HG03565 (cell line): ENCODE results near the gene LZTS2.

Experiments
- ATAC-seq: cut with Tn5 transposase; IDR thresholded peaks from one replicate; pipeline ENCODE4 v1.9.1; 2021; ENCODE audit warnings: mild to moderate bottlenecking, moderate library complexity; ENCODE audit not compliant: unreplicated experiment

Gene LZTS2

DNA sequence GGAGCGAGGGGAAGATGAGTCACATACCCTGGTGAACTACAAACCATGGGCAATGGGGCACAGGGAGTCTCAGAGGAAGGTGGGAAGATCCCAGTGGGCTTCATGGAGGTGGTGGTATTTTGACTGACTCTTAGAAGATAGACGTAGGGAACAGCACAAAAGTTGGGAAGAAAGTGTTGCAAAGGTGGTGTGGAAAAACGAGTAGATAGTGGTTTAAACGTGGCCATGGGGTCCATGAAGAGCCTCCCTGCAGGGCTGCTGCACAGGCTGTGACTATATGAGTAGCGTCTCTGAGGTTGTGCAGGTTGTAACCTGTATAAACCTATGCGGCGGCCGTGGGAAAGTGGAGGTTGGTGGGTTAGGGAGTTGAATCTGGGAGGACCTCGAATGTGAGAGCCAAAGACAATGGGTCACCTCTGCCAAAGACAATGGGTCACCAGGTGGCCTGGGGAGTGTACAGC, 13.8 kb downstream of the LZTS2 start:
- ATAC-seq = no peak

GRCh38 chr10:101014230-101014884, 14.7 kb downstream of the LZTS2 start:
- no peak for ATAC-seq

DNA sequence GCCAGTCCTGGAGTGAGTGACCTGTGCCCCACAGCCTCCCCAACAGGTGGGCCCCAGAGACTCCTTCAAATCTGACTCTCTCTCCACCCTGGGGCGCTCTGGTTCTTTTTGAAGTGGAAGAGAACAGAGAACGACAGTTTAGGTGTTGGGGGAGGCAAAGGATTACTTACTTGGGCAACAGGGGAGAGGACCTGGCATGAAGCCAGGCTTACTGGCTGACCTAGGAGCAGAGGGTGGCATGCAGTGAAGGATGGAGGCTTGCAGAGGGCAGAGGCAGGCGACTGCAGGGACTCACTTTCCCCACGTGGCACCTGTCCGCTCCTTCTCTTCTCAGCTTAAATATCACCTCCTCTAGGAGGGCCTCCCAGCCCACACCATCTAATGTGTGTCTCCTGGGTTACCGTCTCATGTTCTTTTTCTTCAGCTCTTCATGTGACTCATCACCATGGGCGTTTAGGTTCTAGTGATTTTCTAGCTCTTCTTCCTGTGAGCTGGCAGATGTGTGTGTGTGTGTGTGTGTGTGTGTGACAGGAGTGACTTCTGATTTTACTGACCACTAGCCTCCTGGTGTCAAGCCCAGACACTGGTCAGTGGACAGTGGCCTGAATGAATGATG, 15.5 kb downstream of the LZTS2 start:
- ATAC-seq = no peak

GRCh38 chr10:101015582-101015973, 16.0 kb downstream of the LZTS2 start:
- no peak for ATAC-seq

- no peak for ATAC-seq
Observed at GRCh38 chr10:101016814-101017213, 17.2 kb downstream of the LZTS2 start.

DNA sequence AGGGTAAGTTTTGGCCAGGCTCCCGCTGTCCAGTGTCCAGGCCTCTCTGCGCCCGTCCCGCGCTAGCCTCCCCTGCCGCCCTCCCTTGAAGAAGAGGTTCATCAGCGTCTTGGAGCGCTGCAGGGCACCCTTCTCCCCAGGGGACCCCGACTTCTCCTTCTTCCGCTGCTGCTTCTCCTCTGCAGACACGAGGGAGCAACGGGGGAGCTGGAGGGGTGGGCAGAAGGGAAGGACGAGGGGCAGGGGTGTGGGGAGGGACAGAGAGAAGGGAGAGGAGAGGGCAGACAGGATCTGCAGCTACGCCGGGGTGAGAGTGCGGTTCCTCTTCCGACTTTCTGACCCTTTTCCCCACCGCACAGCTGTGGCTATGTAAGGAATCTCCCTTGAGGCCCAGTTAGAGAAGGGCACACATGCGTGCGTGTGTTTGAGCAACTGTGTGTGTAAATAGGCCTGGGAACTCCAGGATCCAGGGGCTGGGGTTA, 18.6 kb downstream of the LZTS2 start:
- no peak for ATAC-seq

- no peak for ATAC-seq
Observed at GRCh38 chr10:101018600-101019439, 19.2 kb downstream of the LZTS2 start.

GRCh38 chr10:101019440-101019703, 19.8 kb downstream of the LZTS2 start:
- ATAC-seq = no peak

GRCh38 chr10:101020427-101021075, 20.9 kb downstream of the LZTS2 start:
- no peak for ATAC-seq

- no peak for ATAC-seq
Observed at GRCh38 chr10:101021239-101021638, 21.6 kb downstream of the LZTS2 start.

- ATAC-seq = no peak
Observed at GRCh38 chr10:101021692-101022251, 22.2 kb downstream of the LZTS2 start.

DNA sequence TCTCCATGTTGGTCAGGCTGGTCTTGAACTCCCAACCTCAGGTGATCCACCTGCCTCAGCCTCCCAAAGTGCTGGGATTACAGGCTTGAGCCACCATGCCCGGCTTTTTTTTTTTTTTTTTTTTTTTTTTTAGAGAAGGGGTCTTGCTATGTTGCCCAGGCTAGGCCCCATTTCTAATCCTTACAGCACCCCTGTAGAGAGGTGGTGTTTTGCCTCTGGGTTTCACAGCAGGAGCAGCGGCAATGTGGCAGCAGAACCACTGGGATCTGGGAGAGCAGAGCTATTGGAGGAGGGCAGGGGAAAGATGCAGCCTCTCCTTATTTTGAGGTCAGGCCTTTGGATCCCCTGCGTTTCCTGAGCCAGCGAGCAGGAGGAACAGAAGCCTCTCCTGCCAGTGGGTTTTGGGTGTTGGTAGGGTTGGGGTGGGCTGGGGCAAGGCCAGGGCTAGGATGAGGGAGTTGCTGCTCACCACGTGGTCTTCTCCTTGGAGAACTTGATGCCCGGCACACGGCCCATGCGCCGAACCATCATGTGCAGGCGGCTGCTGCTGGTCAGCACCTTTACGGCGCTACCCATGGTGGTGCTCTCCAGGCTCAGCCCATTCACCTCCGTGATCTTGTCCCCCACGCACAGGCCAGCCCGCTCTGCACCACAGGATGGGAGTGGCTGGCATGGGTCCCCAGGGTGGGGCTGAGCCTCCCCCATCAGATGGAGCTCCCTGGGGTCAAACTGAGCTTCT, 23.5 kb downstream of the LZTS2 start:
- ATAC-seq = no peak

DNA sequence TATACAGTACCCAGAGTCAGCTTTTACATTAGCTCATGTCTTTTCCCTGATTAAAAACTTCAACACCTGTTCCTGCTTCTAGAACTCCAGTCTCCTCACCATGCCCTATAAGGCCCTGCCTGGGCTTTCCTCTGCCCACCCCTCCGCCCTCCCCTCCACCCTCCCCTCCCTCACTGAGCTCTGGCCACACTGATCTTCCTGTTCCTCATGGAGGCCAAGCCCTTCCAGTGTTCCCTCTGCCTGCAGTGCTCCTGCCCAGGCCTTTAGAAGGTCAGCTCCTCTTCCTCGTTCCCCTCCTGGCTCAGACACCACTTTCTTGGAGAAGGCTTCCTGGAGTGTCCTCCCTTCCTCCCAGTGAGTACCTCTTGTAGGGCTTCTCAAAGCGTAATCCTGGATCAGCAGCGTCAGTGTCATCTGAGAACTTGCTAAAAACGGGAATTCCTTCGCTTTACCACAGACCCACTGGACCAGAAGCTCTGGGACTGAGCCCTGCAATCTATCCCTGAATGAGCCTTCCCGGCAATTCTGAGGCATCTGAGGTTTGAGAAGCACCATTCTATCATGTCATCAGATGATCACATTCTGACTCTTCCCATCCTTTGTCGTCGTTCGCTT, 27.6 kb downstream of the LZTS2 start:
- ATAC-seq = no peak

GRCh38 chr10:101028446-101029337, 29.1 kb downstream of the LZTS2 start:
- ATAC-seq = no peak

GRCh38 chr10:101029520-101030295, 30.1 kb downstream of the LZTS2 start:
- no peak for ATAC-seq

GRCh38 chr10:101030496-101031127, 31.0 kb downstream of the LZTS2 start:
- ATAC-seq = no peak

DNA sequence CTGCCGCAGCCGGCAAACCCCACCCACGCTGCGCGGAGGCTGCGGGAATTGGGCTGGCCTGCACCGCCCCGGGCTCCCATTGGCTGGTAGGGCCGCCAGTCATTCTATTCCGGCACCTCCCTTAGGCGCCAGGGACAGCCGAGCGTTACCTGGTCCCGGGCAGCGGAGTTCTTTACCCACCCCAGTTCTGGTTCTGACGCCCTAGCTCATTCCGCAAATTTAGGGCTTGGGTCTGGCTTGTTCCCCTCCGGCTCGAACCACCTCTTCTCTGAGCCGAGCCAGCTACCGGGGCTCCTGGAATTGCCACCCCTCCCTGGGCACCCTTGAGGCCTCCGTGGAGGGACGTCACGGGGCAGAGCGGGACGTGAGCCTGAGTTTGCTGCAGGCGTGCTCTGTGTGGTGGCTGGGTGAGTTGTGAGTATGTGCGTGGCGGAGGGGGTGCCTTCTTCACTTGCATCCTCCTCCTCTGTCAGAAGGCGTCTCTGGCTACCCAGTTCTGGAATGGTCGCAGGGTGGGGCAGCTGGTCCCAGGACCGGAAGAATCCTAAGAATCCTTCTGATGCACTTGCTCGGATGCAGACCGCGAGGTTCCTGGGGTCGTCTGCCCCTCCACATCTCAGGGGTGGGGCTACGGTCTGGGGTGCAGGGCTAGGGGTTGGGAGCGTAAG, 31.7 kb downstream of the LZTS2 start, which contains the start of the genes PDZD7 and SFXN3:
TSS of gene PDZD7 (minus strand) at position 2 of the 668 bp plus-strand sequence. CDS start 910 bp downstream, outside the sequence.
TSS of gene SFXN3 (plus strand) at position 107 of the 668 bp plus-strand sequence. CDS start 3,461 bp downstream, outside the sequence.
- peak; percentile 85 for ATAC-seq
